ENCODE data around the gene B3GALNT2.
"Not testable (repeated sequence)": the region's sequence is repeated elsewhere in the genome, so short reads cannot be mapped to it uniquely, and the experiment has no call there.

B3GALNT2 gene

GRCh38 chr1:235473806-235474205, 30.4 kb downstream of the B3GALNT2 start:
- TF ChIP-seq ZNF792 (tag by site-specific recombination; IDR thresholded peaks at IDR 0.05) (no peak), ZFP69B (tag by site-specific recombination; IDR thresholded peaks at IDR 0.05) (no peak), ZNF133 (tag by site-specific recombination; IDR thresholded peaks at IDR 0.05) (no peak), ZBTB8A (tag by site-specific recombination; IDR thresholded peaks at IDR 0.05) (no peak), ZNF791 (tag by site-specific recombination; IDR thresholded peaks at IDR 0.05) (no peak), ZNF24 (tag by site-specific recombination; IDR thresholded peaks at IDR 0.05) (no peak), ZNF654 (tag by site-specific recombination; IDR thresholded peaks at IDR 0.05; ENCODE audit: low read depth) (no peak), ZNF548 (tag by site-specific recombination; IDR thresholded peaks at IDR 0.05) (no peak), ZNF10 (tag by site-specific recombination; IDR thresholded peaks at IDR 0.05) (no peak), ZNF600 (tag by site-specific recombination; IDR thresholded peaks at IDR 0.05) (no peak), HIC1 (tag by site-specific recombination; IDR thresholded peaks at IDR 0.05) (no peak), MYNN (tag by site-specific recombination; IDR thresholded peaks at IDR 0.05; ENCODE audit: borderline replicate concordance) (no peak), ZNF514 (tag by site-specific recombination; IDR thresholded peaks at IDR 0.05) (no peak), ZSCAN16 (tag by site-specific recombination; IDR thresholded peaks at IDR 0.05) (no peak), ZNF707 (tag by site-specific recombination; IDR thresholded peaks at IDR 0.05) (no peak), ZNF48 (tag by site-specific recombination; IDR thresholded peaks at IDR 0.05) (no peak)
- CTCF ChIA-PET, result no interaction called here
- no peak overlapping the region for H3K4me3 ChIP-seq (ENCODE audit: low read depth, low read length)
- no peaks in the 10 kb centered on the region for H3K4me1 ChIP-seq (ENCODE audit: control insufficient read depth, insufficient read depth, low read length)
- H3K36me3 ChIP-seq (ENCODE audit: control insufficient read depth in 2 of 2, insufficient read depth in 1 of 2, low read length in 2 of 2), result peaks cover 32 to 51% of the 10 kb centered on the region in 2 experiments
- H3K9me3 ChIP-seq (ENCODE audit: control insufficient read depth, insufficient read depth, low read depth, low read length), result no peaks in the 10 kb centered on the region
- POLR2A ChIA-PET, result no interaction called here
- no peak overlapping the region for H3K27ac ChIP-seq (ENCODE audit: extremely low read depth, low read depth, low read length)

GRCh38 chr1:235470741-235471439, 33.4 kb downstream of the B3GALNT2 start:
- POLR2A ChIA-PET, result no interaction called here
- CTCF ChIA-PET, result interaction anchor here (0.7 kb wide), 1 partner anchor 500 kb away, joined by 3 read pairs; no protein-coding TSS in a partner anchor

GRCh38 chr1:235469897-235470296, 34.4 kb downstream of the B3GALNT2 start:
- POLR2A ChIA-PET, result not testable (repeated sequence)
- CTCF ChIA-PET, result interaction anchor here (0.6 kb wide), 1 partner anchor 264 kb away, joined by 3 read pairs; no protein-coding TSS in a partner anchor
- peaks cover 23 to 43% of the 10 kb centered on the region in 2 experiments for H3K36me3 ChIP-seq (ENCODE audit: control insufficient read depth in 2 of 2, insufficient read depth in 1 of 2, low read length in 2 of 2)

More at GRCh38 chr1:235470741-235471439, 33.4 kb downstream of the B3GALNT2 start:
- TF ChIP-seq SP7 (tag by site-specific recombination; IDR thresholded peaks at IDR 0.05), result no peak
- no peak for TF ChIP-seq INSM2 (tag by site-specific recombination; IDR thresholded peaks at IDR 0.05)
- TF ChIP-seq ZNF184 (tag by site-specific recombination; IDR thresholded peaks at IDR 0.05), result no peak
- Histone ChIP-seq H3K36me3 (ENCODE audit: control insufficient read depth in 2 of 2, insufficient read depth in 1 of 2, low read length in 2 of 2) (peaks cover 17 to 37% of the 10 kb centered on the region in 2 experiments), H3K27ac (ENCODE audit: extremely low read depth, low read depth, low read length) (no peak overlapping the region), H3K4me1 (ENCODE audit: control insufficient read depth, insufficient read depth, low read length) (no peaks in the 10 kb centered on the region), H3K4me3 (ENCODE audit: low read depth, low read length) (no peak overlapping the region), H3K9me3 (ENCODE audit: control insufficient read depth, insufficient read depth, low read depth, low read length) (no peaks in the 10 kb centered on the region)

More at GRCh38 chr1:235469897-235470296, 34.4 kb downstream of the B3GALNT2 start:
- not testable (repeated sequence) for H3K27ac ChIP-seq (ENCODE audit: extremely low read depth, low read depth, low read length); H3K9me3 ChIP-seq (ENCODE audit: control insufficient read depth, insufficient read depth, low read depth, low read length); H3K4me1 ChIP-seq (ENCODE audit: control insufficient read depth, insufficient read depth, low read length); H3K4me3 ChIP-seq (ENCODE audit: low read depth, low read length)
- peak; percentile 95 for TF ChIP-seq ZNF121 (tag by site-specific recombination; IDR thresholded peaks at IDR 0.05)
